Neuronal stem cell (in vitro differentiated cells): ENCODE results near the gene PDE6B.

Experiments used
- DNase-seq: peaks from one replicate; pipeline ENCODE4 v3.0.0-alpha.2; 2013; ENCODE audit warnings: low spot score
- H2AFZ ChIP-seq: one replicate; pipeline ENCODE4 v1.6.1; 2013; ENCODE audit warnings: mild to moderate bottlenecking, low read length, inconsistent platforms
- H2AK5ac ChIP-seq: 2 replicates; pipeline ENCODE4 v1.6.1; 2013; ENCODE audit warnings: low read depth, mild to moderate bottlenecking, inconsistent platforms, low read length, moderate library complexity, mixed read lengths
- H2BK120ac ChIP-seq: 2 replicates; pipeline ENCODE4 v1.6.1; 2013; ENCODE audit warnings: low read depth, mild to moderate bottlenecking, inconsistent platforms, low read length, moderate library complexity, mixed read lengths
- H2BK12ac ChIP-seq: one replicate; pipeline ENCODE4 v1.6.1; 2013; ENCODE audit warnings: low read length, inconsistent platforms
- H2BK15ac ChIP-seq: 2 replicates; pipeline ENCODE4 v1.6.1; 2013; ENCODE audit warnings: mild to moderate bottlenecking, low read length, inconsistent platforms, mixed read lengths
- H2BK5ac ChIP-seq: one replicate; pipeline ENCODE4 v1.6.1; 2013; ENCODE audit warnings: inconsistent platforms, mild to moderate bottlenecking, low read length, moderate library complexity
- H3K14ac ChIP-seq: one replicate; pipeline ENCODE4 v1.6.1; 2013; ENCODE audit warnings: low read length, inconsistent platforms
- H3K18ac ChIP-seq: 2 replicates; pipeline ENCODE4 v1.6.1; 2013; ENCODE audit warnings: low read length, inconsistent platforms
- H3K23ac ChIP-seq: 2 replicates; pipeline ENCODE4 v1.6.1; 2013; ENCODE audit warnings: low read depth, mild to moderate bottlenecking, mixed read lengths, low read length, inconsistent platforms; ENCODE audit not compliant: poor library complexity
- H3K27ac ChIP-seq: replicated peaks from 3 replicates; pipeline ENCODE4 v1.5.1; 2013; ENCODE audit warnings: low read length, inconsistent platforms
- H3K27me3 ChIP-seq, 3 experiments: 2 replicates each; pipeline ENCODE4 v1.6.1; 2013; ENCODE audit warnings: low read length in 3 of 3, mild to moderate bottlenecking in 2 of 3, inconsistent platforms in 1 of 3, low read depth in 1 of 3, mixed read lengths in 1 of 3, moderate library complexity in 1 of 3; ENCODE audit not compliant: control insufficient read depth in 3 of 3, insufficient read depth in 3 of 3
- H3K36me3 ChIP-seq, 2 donors: replicated peaks in 1 of 2; 2 replicates each; pipeline ENCODE4 v1.6.1; 2013; ENCODE audit warnings: low read length in 2 of 2; ENCODE audit not compliant: control insufficient read depth in 2 of 2, insufficient read depth in 2 of 2
- H3K4ac ChIP-seq: 2 replicates; pipeline ENCODE4 v1.6.1; 2013; ENCODE audit warnings: inconsistent platforms, mild to moderate bottlenecking, low read length, moderate library complexity
- H3K4me1 ChIP-seq, 2 donors: 1 replicate in 1 of 2; 2 replicates in 1 of 2; pipeline ENCODE4 v1.6.1; 2013; ENCODE audit warnings: low read length in 2 of 2, low read depth in 1 of 2; ENCODE audit not compliant: control insufficient read depth in 2 of 2, insufficient read depth in 1 of 2
- H3K4me2 ChIP-seq: one replicate; pipeline ENCODE4 v1.6.1; 2013; ENCODE audit warnings: mild to moderate bottlenecking, low read length, inconsistent platforms; ENCODE audit not compliant: insufficient read depth, poor library complexity, severe bottlenecking
- H3K4me3 ChIP-seq, 2 donors: 2 replicates each; pipeline ENCODE4 v1.5.1; 2013; ENCODE audit warnings: low read length in 2 of 2, mild to moderate bottlenecking in 2 of 2, inconsistent platforms in 1 of 2, moderate library complexity in 1 of 2
- H3K79me1 ChIP-seq: one replicate; pipeline ENCODE4 v1.6.1; 2013; ENCODE audit warnings: low read depth, mild to moderate bottlenecking, inconsistent platforms, low read length, moderate library complexity
- H3K9ac ChIP-seq: one replicate; pipeline ENCODE4 v1.6.1; 2013; ENCODE audit warnings: mild to moderate bottlenecking, low read depth, low read length, inconsistent platforms; ENCODE audit not compliant: poor library complexity
- H3K9me3 ChIP-seq, 2 donors: replicated peaks in 1 of 2; 2 replicates each; pipeline versions ENCODE3 to v1.6.1; 2013; ENCODE audit warnings: low read length in 2 of 2, mild to moderate bottlenecking in 2 of 2, inconsistent platforms in 1 of 2, low read depth in 1 of 2, mixed read lengths in 1 of 2, moderate library complexity in 1 of 2; ENCODE audit not compliant: control insufficient read depth in 2 of 2, insufficient read depth in 1 of 2
- H4K8ac ChIP-seq: one replicate; pipeline ENCODE4 v1.6.1; 2013; ENCODE audit warnings: low read depth, mild to moderate bottlenecking, inconsistent platforms, low read length, moderate library complexity
- H4K91ac ChIP-seq: one replicate; pipeline ENCODE4 v1.6.1; 2013; ENCODE audit warnings: low read length, low read depth, mild to moderate bottlenecking, inconsistent platforms; ENCODE audit not compliant: poor library complexity
- WGBS, 2 donors: extraction: QIAGEN DNeasy Blood & Tissue Kit; methylation state at CpG; one replicate each; pipeline ENCODE4 v1.1.7; 2013; ENCODE audit warnings: missing lambda C conversion rate in 2 of 2, mixed read lengths in 1 of 2; ENCODE audit not compliant: insufficient read length in 2 of 2, insufficient replicate concordance in 1 of 2; ENCODE audit errors: extremely low coverage in 2 of 2; 5-methylcytosine and 5-hydroxymethylcytosine counted together

The PDE6B gene

GRCh38 chr4:577499-578450, 47.6 kb upstream of the PDE6B start:
- H3K4ac ChIP-seq: no peak overlapping the region
- H3K27me3 ChIP-seq: peaks cover 41 to 71% (median 47%) of the 10 kb centered on the region in 3 experiments
- H3K79me1 ChIP-seq: no peaks in the 10 kb centered on the region
- no peak overlapping the region for H3K23ac ChIP-seq
- no peaks in the 10 kb centered on the region for H3K36me3 ChIP-seq
- H2BK12ac ChIP-seq: no peak overlapping the region
- DNase-seq: peak; percentile 37
- no peak overlapping the region for H4K8ac ChIP-seq
- no peak overlapping the region for H4K91ac ChIP-seq
- no peak overlapping the region for H3K18ac ChIP-seq
- peaks cover 0 to 10% of the 10 kb centered on the region in 2 donors for H3K9me3 ChIP-seq
- WGBS, 2 donors: no CpG with 5 or more reads among the region's 52 CpGs
- peaks cover 12 to 13% of the 10 kb centered on the region in 2 donors for H3K4me1 ChIP-seq
- H3K14ac ChIP-seq: no peak overlapping the region
- no peak overlapping the region for H3K27ac ChIP-seq
- H2BK5ac ChIP-seq: no peak overlapping the region
- H3K4me2 ChIP-seq: peak overlapping the region; percentile 37
- H2BK120ac ChIP-seq: no peak overlapping the region
- no peak overlapping the region for H3K9ac ChIP-seq
- H2AK5ac ChIP-seq: no peak overlapping the region
- H2AFZ ChIP-seq: peak overlapping the region; percentile 93
- no peak overlapping the region for H2BK15ac ChIP-seq
- H3K4me3 ChIP-seq: peak overlapping the region; percentile 20 to 53

GRCh38 chr4:578451-579443, 46.6 kb upstream of the PDE6B start:
- Histone ChIP-seq H2AK5ac (peak overlapping the region; percentile 33), H3K27me3 (peaks cover 35 to 61% (median 38%) of the 10 kb centered on the region in 3 experiments), H3K4me2 (no peak overlapping the region), H2BK12ac (no peak overlapping the region), H2AFZ (peak overlapping the region; percentile 93), H3K14ac (no peak overlapping the region), H4K8ac (no peak overlapping the region), H3K18ac (peak overlapping the region; percentile 9), H3K79me1 (no peaks in the 10 kb centered on the region), H3K23ac (peak overlapping the region; percentile 20), H3K27ac (no peak overlapping the region), H2BK5ac (no peak overlapping the region), H3K36me3 (no peaks in the 10 kb centered on the region), H3K4me3 (peak overlapping the region; percentile 38 to 53), H3K4me1 (peaks cover 12 to 13% of the 10 kb centered on the region in 2 donors), H3K9ac (no peak overlapping the region), H3K4ac (no peak overlapping the region), H2BK15ac (no peak overlapping the region), H4K91ac (no peak overlapping the region), H2BK120ac (no peak overlapping the region), H3K9me3 (peaks cover 0 to 5% of the 10 kb centered on the region in 2 donors)
- no CpG with 5 or more reads among the region's 32 CpGs for WGBS, 2 donors
- DNase-seq: no peak

GRCh38 chr4:579543-580175, 45.7 kb upstream of the PDE6B start:
- H3K4me2 ChIP-seq: no peak overlapping the region
- H2AK5ac ChIP-seq: no peak overlapping the region
- H4K8ac ChIP-seq: no peak overlapping the region
- no peak overlapping the region for H3K4me3 ChIP-seq
- no peak overlapping the region for H4K91ac ChIP-seq
- H3K79me1 ChIP-seq: no peaks in the 10 kb centered on the region
- no peak overlapping the region for H2AFZ ChIP-seq
- no peak overlapping the region for H2BK15ac ChIP-seq
- no peak for DNase-seq
- peaks cover 29 to 54% (median 30%) of the 10 kb centered on the region in 3 experiments for H3K27me3 ChIP-seq
- H3K4me1 ChIP-seq: peaks cover 12 to 13% of the 10 kb centered on the region in 2 donors
- no peak overlapping the region for H3K27ac ChIP-seq
- H3K9me3 ChIP-seq: no peaks in the 10 kb centered on the region
- no peak overlapping the region for H2BK120ac ChIP-seq
- no peak overlapping the region for H3K23ac ChIP-seq
- no peak overlapping the region for H2BK12ac ChIP-seq
- WGBS, 2 donors: no CpG with 5 or more reads among the region's 11 CpGs
- H3K9ac ChIP-seq: no peak overlapping the region
- H3K36me3 ChIP-seq: no peaks in the 10 kb centered on the region
- no peak overlapping the region for H3K14ac ChIP-seq
- no peak overlapping the region for H3K18ac ChIP-seq
- H3K4ac ChIP-seq: no peak overlapping the region
- H2BK5ac ChIP-seq: no peak overlapping the region
